Calu3 (cell line): ENCODE data around the gene NUP88. TPM values are rescaled to one million over a fixed set of nuclear protein-coding genes. Genes with fewer than 3 reads are reported as not detected.

Source experiments
- BruUV-seq: library from RNA; stranded (reverse); fragments of 400-500 nt; replicated peaks from 2 replicates; lab custom pipeline; 2021; lab: Mats Ljungman, UMichigan
- CTCF ChIA-PET: fragments of 300-600 bp; sonication (Branson Sonifier 250); formaldehyde crosslinking; loops from one replicate; lab custom pipeline; 2022; ENCODE audit warnings: antibody characterized with exemption; lab: Charles Lee
- DNase-seq: peaks from one replicate; pipeline ENCODE4 v3.0.0; 2022
- H3K27ac Mint-ChIP-seq: one replicate; pipeline ENCODE4 v1.8.0; 2022; ENCODE audit warnings: mixed read lengths; ENCODE audit not compliant: unreplicated experiment
- H3K27me3 Mint-ChIP-seq: one replicate; pipeline ENCODE4 v1.8.0; 2022; ENCODE audit warnings: mixed read lengths; ENCODE audit not compliant: unreplicated experiment
- H3K36me3 Mint-ChIP-seq: one replicate; pipeline ENCODE4 v1.8.0; 2022; ENCODE audit warnings: mild to moderate bottlenecking, moderate library complexity, mixed read lengths; ENCODE audit not compliant: insufficient read depth, unreplicated experiment
- H3K4me1 Mint-ChIP-seq: one replicate; pipeline ENCODE4 v1.8.0; 2022; ENCODE audit warnings: mild to moderate bottlenecking, low read depth, mixed read lengths; ENCODE audit not compliant: unreplicated experiment
- H3K4me3 Mint-ChIP-seq: one replicate; pipeline ENCODE4 v1.8.0; 2022; ENCODE audit warnings: mild to moderate bottlenecking, low read depth, moderate library complexity, mixed read lengths; ENCODE audit not compliant: unreplicated experiment
- H3K9me3 Mint-ChIP-seq: one replicate; pipeline ENCODE4 v1.8.0; 2022; ENCODE audit warnings: low read depth, mixed read lengths; ENCODE audit not compliant: unreplicated experiment
- intact Hi-C: fragments of 100-400 bp; cut with micrococcal nuclease; formaldehyde crosslinking; loops from one replicate; pipeline ENCODE4 v1.10.0; 2022; ENCODE audit not compliant: unreplicated experiment
- total RNA-seq: library from RNA; stranded (reverse); gene quantifications from 2 replicates; pipeline ENCODE4 v1.2.3, GENCODE V29; 2022
- TF ChIP-seq, protein P1 (sequence below): fragments of 200-600 bp; IDR thresholded peaks from one replicate; pipeline ENCODE4 v1.8.0; 2022; ENCODE audit warnings: antibody characterized with exemption; ENCODE audit not compliant: unreplicated experiment

The NUP88 gene
- total RNA-seq, 1 experiment from 2014 or later, result 67.2 TPM

DNA sequence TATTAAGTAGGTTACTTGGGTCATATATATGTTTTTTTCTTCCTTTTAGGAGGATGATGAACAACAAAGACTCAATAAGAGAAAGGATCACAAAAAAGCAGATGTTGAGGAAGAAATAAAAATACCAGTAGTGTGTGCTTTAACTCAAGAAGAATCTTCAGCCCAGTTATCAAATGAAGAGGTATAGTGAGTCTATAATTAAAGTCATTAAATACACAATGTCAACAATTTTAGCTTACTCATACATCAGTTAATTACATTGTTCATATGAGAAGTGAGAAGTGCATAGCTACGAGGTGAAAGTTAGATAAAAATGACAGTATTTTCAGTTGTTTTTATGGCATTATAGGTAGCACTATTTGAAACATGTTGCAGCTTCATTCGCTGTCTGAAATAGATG lies 65.2 kb downstream of the NUP88 start:
- Mint-ChIP-seq H3K4me1 (peaks cover 9% of the 10 kb centered on the region), H3K27ac (no peak overlapping the region), H3K27me3 (no peaks in the 10 kb centered on the region), H3K9me3 (no peaks in the 10 kb centered on the region), H3K36me3 (peaks cover 4% of the 10 kb centered on the region), H3K4me3 (no peak overlapping the region)
- CTCF ChIA-PET, result no interaction called here
- intact Hi-C loops, result no loop called here
- DNase-seq, result no peak
- TF ChIP-seq, protein P1, sequence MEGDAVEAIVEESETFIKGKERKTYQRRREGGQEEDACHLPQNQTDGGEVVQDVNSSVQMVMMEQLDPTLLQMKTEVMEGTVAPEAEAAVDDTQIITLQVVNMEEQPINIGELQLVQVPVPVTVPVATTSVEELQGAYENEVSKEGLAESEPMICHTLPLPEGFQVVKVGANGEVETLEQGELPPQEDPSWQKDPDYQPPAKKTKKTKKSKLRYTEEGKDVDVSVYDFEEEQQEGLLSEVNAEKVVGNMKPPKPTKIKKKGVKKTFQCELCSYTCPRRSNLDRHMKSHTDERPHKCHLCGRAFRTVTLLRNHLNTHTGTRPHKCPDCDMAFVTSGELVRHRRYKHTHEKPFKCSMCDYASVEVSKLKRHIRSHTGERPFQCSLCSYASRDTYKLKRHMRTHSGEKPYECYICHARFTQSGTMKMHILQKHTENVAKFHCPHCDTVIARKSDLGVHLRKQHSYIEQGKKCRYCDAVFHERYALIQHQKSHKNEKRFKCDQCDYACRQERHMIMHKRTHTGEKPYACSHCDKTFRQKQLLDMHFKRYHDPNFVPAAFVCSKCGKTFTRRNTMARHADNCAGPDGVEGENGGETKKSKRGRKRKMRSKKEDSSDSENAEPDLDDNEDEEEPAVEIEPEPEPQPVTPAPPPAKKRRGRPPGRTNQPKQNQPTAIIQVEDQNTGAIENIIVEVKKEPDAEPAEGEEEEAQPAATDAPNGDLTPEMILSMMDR, result no peak
- BruUV-seq, result no TSS peak

DNA sequence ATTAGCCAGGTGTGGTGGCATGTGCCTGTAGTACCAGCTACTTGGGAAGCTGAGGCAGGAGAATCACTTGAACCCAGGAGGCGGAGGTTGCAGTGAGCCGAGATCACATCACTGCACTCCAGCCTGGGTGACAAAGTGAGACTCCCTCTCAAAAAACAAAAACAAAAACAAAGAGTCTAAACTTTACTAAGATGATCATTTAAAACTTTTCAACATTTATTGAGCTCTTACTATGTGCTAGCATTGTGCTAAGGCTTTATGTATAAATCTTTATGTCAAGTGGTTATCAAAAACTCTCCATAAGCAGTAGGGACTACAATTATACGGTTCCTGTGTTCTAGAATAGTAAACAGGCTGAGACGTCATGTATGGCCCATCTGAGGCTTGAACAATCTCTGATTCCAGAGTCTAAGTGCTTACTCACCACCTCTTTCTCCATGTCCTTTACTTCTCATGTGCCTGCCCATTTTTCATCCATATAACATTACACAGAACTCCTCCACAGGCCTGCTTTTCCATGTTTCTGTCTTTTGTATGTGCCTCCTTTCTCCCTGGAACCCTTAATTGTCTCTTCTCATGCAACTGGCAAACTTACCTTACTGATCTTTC lies 66.7 kb downstream of the NUP88 start:
- Mint-ChIP-seq H3K4me3 (no peak overlapping the region), H3K9me3 (no peaks in the 10 kb centered on the region), H3K36me3 (peaks cover 4% of the 10 kb centered on the region), H3K27ac (no peak overlapping the region), H3K4me1 (peaks cover 9% of the 10 kb centered on the region), H3K27me3 (no peaks in the 10 kb centered on the region)
- TF ChIP-seq, protein P1, result no peak
- intact Hi-C loops, result no loop called here
- BruUV-seq, result no TSS peak
- DNase-seq, result no peak
- CTCF ChIA-PET, result no interaction called here

DNA sequence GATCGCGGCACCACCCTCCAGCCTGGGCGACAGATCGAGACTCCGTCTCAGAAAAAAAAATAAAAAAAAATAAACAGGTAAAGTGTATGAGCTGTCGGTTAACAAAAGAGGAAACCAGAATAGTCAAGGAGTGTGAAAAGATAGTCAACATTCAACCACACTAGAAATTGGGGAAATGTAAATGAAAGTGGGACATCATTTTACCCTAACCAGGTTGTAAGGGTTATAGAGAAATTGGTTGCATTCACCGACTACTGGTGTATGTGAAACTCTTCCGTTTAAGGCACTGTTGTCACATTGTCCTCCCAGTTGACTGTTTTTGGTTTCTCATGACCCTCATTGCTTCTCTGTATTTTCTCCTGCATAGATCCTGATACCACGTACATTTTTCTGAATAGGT lies 74.5 kb downstream of the NUP88 start:
- CTCF ChIA-PET, result interaction anchor here (0.6 kb wide), 1 partner anchor 1868 kb away, joined by 3 read pairs; no protein-coding TSS in a partner anchor
- H3K4me1 Mint-ChIP-seq, result no peaks in the 10 kb centered on the region
- no peak overlapping the region for H3K27ac Mint-ChIP-seq
- intact Hi-C loops, result no loop called here
- H3K9me3 Mint-ChIP-seq, result no peaks in the 10 kb centered on the region
- no peaks in the 10 kb centered on the region for H3K36me3 Mint-ChIP-seq
- no peaks in the 10 kb centered on the region for H3K27me3 Mint-ChIP-seq
- no peak for DNase-seq
- BruUV-seq, result no TSS peak
- TF ChIP-seq, protein P1, result no peak
- no peak overlapping the region for H3K4me3 Mint-ChIP-seq

Other genes starting within 250 kb of the NUP88 start
- 12.9 and 13.3 TPM in 2 replicates for gene ZNF594, start 227.8 kb downstream of the NUP88 start, total RNA-seq
- not detected in 2 replicates for gene SCIMP, start 184.8 kb downstream of the NUP88 start, total RNA-seq
- 29.2 and 33.5 TPM in 2 replicates for gene RABEP1, start 137.4 kb downstream of the NUP88 start, total RNA-seq
- gene RPAIN, start 520 bp upstream of the NUP88 start, total RNA-seq, result 36.7 and 42.0 TPM in 2 replicates
- gene C1QBP, start 19.5 kb upstream of the NUP88 start, total RNA-seq, result 124 and 128 TPM in 2 replicates
- 17.5 and 19.0 TPM in 2 replicates for gene DHX33, start 49.3 kb upstream of the NUP88 start, total RNA-seq
- gene DERL2, start 66.5 kb upstream of the NUP88 start, total RNA-seq, result 52.4 and 56.7 TPM in 2 replicates
- 13.6 and 15.9 TPM in 2 replicates for gene MIS12, start 66.9 kb upstream of the NUP88 start, total RNA-seq
- 0.57 and 1.2 TPM in 2 replicates for gene NLRP1, start 164.8 kb upstream of the NUP88 start, total RNA-seq